Mesenchymal stem cell (in vitro differentiated cells and primary cell): ENCODE results near the gene MEPCE.

ENCODE experiments used
- DNase-seq: peaks from one replicate; pipeline ENCODE4 v3.0.0-alpha.2; 2013
- H2AFZ ChIP-seq: one replicate; pipeline ENCODE4 v1.6.1; 2013; ENCODE audit warnings: low read depth, mild to moderate bottlenecking, control low read depth, inconsistent platforms, low read length, moderate library complexity
- H2AK5ac ChIP-seq: 2 replicates; pipeline ENCODE4 v1.6.1; 2013; ENCODE audit warnings: low read length, moderate library complexity, mild to moderate bottlenecking, inconsistent platforms; ENCODE audit not compliant: severe bottlenecking
- H2BK120ac ChIP-seq: one replicate; pipeline ENCODE4 v1.6.1; 2013; ENCODE audit warnings: low read depth, mild to moderate bottlenecking, inconsistent platforms, low read length, moderate library complexity
- H2BK12ac ChIP-seq, 2 experiments: one replicate each; pipeline ENCODE4 v1.6.1; 2013; ENCODE audit warnings: inconsistent platforms in 2 of 2, low read length in 2 of 2, mild to moderate bottlenecking in 2 of 2, moderate library complexity in 2 of 2, control low read depth in 1 of 2
- H2BK15ac ChIP-seq: one replicate; pipeline ENCODE4 v1.6.1; 2013; ENCODE audit warnings: mild to moderate bottlenecking, low read depth, inconsistent platforms; ENCODE audit not compliant: poor library complexity, severe bottlenecking
- H2BK5ac ChIP-seq: 2 replicates; pipeline ENCODE4 v1.6.1; 2013; ENCODE audit warnings: low read depth, mild to moderate bottlenecking, low read length, control low read depth, inconsistent platforms; ENCODE audit not compliant: poor library complexity, severe bottlenecking
- H3K14ac ChIP-seq, 2 experiments: one replicate each; pipeline ENCODE4 v1.6.1; 2013; ENCODE audit warnings: inconsistent platforms in 2 of 2, low read length in 2 of 2, control low read depth in 1 of 2, mild to moderate bottlenecking in 1 of 2, moderate library complexity in 1 of 2
- H3K18ac ChIP-seq, 2 experiments: one replicate each; pipeline ENCODE4 v1.6.1; 2013; ENCODE audit warnings: inconsistent platforms in 2 of 2, low read length in 2 of 2, control low read depth in 1 of 2, low read depth in 1 of 2, mild to moderate bottlenecking in 1 of 2
- H3K23ac ChIP-seq, 2 experiments: one replicate each; pipeline ENCODE4 v1.6.1; 2013; ENCODE audit warnings: inconsistent platforms in 2 of 2, low read length in 2 of 2, mild to moderate bottlenecking in 2 of 2, moderate library complexity in 2 of 2, control low read depth in 1 of 2
- H3K27ac ChIP-seq: 2 replicates; pipeline ENCODE4 v1.5.1; 2013; ENCODE audit warnings: mild to moderate bottlenecking, moderate library complexity, low read length, control low read depth, inconsistent platforms; ENCODE audit not compliant: poor library complexity, severe bottlenecking
- H3K27me3 ChIP-seq, 2 experiments: 2 replicates each; pipeline versions ENCODE4 v1.6.1 to v1.7.0; 2013; ENCODE audit warnings: low read length in 2 of 2, mild to moderate bottlenecking in 2 of 2, moderate library complexity in 2 of 2, control low read depth in 1 of 2, inconsistent platforms in 1 of 2; ENCODE audit not compliant: control insufficient read depth in 1 of 2, insufficient read depth in 1 of 2
- H3K36me3 ChIP-seq, 2 experiments: 2 replicates each; pipeline versions ENCODE4 v1.6.1 to v1.7.0; 2013; ENCODE audit warnings: low read length in 2 of 2, control low read depth in 1 of 2, inconsistent platforms in 1 of 2, low read depth in 1 of 2, mild to moderate bottlenecking in 1 of 2; ENCODE audit not compliant: insufficient read depth in 2 of 2, control insufficient read depth in 1 of 2
- H3K4ac ChIP-seq, 2 experiments: one replicate each; pipeline ENCODE4 v1.6.1; 2013; ENCODE audit warnings: inconsistent platforms in 2 of 2, low read length in 2 of 2, mild to moderate bottlenecking in 2 of 2, moderate library complexity in 2 of 2, control low read depth in 1 of 2, low read depth in 1 of 2
- H3K4me1 ChIP-seq: 2 replicates; pipeline ENCODE4 v1.6.1; 2013; ENCODE audit warnings: low read depth, low read length, control low read depth; ENCODE audit not compliant: control insufficient read depth, insufficient read depth
- H3K4me2 ChIP-seq: 2 replicates; pipeline ENCODE4 v1.6.1; 2013; ENCODE audit warnings: low read length, mild to moderate bottlenecking, inconsistent platforms; ENCODE audit not compliant: poor library complexity, severe bottlenecking
- H3K4me3 ChIP-seq, 2 experiments: 2 replicates each; pipeline versions ENCODE4 v1.5.1 to v1.7.0; 2013; ENCODE audit warnings: low read length in 2 of 2, mild to moderate bottlenecking in 2 of 2, control low read depth in 1 of 2, low read depth in 1 of 2; ENCODE audit not compliant: insufficient read depth in 1 of 2
- H3K79me1 ChIP-seq: replicated peaks from 2 replicates; pipeline ENCODE4 v1.6.1; 2013; ENCODE audit warnings: mild to moderate bottlenecking, control low read depth, low read length, inconsistent platforms; ENCODE audit not compliant: poor library complexity, severe bottlenecking
- H3K9ac ChIP-seq: 2 replicates; pipeline ENCODE4 v1.7.0; 2013; ENCODE audit warnings: mild to moderate bottlenecking, low read length, moderate library complexity
- H3K9me3 ChIP-seq: 2 replicates; pipeline ENCODE4 v1.7.0; 2013; ENCODE audit warnings: mild to moderate bottlenecking, low read length; ENCODE audit not compliant: control insufficient read depth
- H4K8ac ChIP-seq: one replicate; pipeline ENCODE4 v1.6.1; 2013; ENCODE audit warnings: inconsistent platforms, mild to moderate bottlenecking, low read length, moderate library complexity
- H4K91ac ChIP-seq: one replicate; pipeline ENCODE4 v1.6.1; 2013; ENCODE audit warnings: mild to moderate bottlenecking, low read length, inconsistent platforms
- WGBS: methylation state at CpG from one replicate; pipeline ENCODE4 v1.1.7; 2013; ENCODE audit warnings: mixed read lengths; 5-methylcytosine and 5-hydroxymethylcytosine counted together

MEPCE gene

DNA sequence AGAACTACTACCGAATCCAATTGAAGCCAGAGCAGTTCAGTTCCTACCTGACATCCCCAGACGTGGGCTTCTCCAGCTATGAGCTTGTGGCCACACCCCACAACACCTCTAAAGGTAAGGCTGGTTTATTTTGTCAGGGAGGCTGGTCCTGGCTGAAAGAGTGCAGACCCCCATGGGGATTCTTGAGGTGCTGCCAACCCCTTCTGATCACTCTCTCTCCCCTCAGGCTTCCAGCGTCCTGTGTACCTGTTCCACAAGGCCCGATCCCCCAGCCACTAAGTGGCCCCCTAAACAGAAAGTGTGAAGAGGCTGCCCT is 3.6 kb downstream of the MEPCE start:
- H2BK5ac ChIP-seq = no peak overlapping the region
- no peak overlapping the region for H2AFZ ChIP-seq
- no peak overlapping the region for H3K18ac ChIP-seq
- peaks cover 6% of the 10 kb centered on the region for H3K79me1 ChIP-seq
- no peak overlapping the region for H3K27ac ChIP-seq
- H2BK15ac ChIP-seq = no peak overlapping the region
- H2BK120ac ChIP-seq = no peak overlapping the region
- H3K4me3 ChIP-seq = no peak overlapping the region
- H3K9ac ChIP-seq = peak overlapping the region; percentile 99
- no peaks in the 10 kb centered on the region for H3K9me3 ChIP-seq
- no peak overlapping the region for H4K91ac ChIP-seq
- H2AK5ac ChIP-seq = no peak overlapping the region
- H3K23ac ChIP-seq = no peak overlapping the region
- no peak overlapping the region for H3K4ac ChIP-seq
- peaks cover 29% of the 10 kb centered on the region for H3K4me1 ChIP-seq
- H3K27me3 ChIP-seq = no peaks in the 10 kb centered on the region
- no peak overlapping the region for H3K4me2 ChIP-seq
- H3K14ac ChIP-seq = no peak overlapping the region
- peaks cover 40 to 45% of the 10 kb centered on the region in 2 experiments for H3K36me3 ChIP-seq
- no peak for DNase-seq
- WGBS = 85% methylated on average over 4 of the region's 4 CpGs
- H4K8ac ChIP-seq = no peak overlapping the region
- no peak overlapping the region for H2BK12ac ChIP-seq

DNA sequence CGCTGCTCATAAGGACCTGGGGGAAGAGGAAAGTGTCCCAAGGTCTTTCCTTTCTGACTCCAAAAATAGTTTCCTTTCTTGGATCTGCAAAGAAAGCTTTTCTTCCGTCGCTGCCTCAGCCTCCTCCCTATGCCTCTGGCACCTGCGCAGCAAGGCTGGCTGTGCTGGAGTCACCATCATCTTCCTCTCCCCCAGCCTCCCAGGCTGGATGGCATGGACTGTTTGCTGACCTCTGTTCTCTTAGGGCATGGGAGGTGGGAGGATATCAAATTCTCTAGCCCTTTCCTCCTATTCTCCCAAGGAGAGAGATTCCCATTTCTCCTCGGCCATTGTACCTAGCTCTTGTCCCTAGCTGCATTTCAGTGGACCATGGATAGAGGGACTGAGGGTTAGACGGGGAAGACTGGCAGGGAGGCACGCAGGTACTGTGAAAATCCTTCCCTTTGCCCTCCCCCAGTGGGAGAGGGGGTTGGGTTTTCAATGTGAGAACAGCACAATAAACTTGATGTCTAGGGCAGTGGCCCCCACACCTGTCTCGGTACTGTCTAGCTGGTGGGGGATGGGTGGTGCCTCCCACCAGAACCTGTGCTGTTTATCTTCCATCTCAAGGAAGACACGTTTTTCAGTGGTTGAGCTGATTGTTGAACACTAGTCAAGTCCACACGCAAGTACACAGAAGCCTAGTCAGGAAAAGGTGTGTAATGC is 4.1 kb downstream of the MEPCE start:
- H2BK12ac ChIP-seq = no peak overlapping the region
- no peak for DNase-seq

DNA sequence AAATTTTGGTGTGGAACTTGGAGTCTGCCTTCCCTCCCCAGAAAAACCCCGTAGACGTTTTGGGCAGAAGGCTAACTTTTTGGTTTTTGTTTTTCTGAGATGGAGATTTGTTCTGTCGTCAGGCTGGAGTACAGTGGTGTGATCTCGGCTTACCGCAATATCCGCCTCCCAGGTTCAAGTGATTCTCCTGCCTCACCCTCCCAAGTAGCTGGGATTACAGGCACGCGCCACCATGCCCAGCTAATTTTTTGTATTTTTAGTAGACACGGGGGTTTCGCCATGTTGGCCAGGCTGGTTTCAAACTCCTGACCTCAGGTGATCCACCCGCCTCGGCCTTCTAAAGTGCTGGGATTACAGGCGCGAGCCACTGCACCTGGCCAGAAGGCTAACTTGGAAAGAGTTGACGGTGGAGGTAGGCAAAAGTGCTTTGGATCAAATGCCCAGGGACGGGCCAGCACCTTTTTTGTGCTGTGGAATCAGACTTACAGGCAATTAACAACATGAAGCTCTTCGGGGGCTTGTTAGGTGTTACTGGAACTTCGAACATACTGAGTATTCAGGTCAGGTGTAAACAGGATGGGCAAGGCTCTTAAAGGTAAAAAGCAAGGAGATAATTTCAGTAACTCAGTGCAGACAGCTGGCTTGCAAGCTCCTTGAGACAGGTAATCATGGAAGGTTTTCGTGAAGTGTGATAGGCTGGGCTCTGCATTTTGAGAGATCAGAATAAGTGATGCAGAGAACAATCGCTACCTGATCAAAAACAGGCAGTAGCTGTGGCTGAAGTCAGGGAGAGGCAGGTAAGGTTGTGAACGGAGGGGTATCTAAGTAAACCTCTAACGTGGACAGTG is 4.9 kb downstream of the MEPCE start:
- Histone ChIP-seq H3K4ac (no peak overlapping the region), H3K27me3 (no peaks in the 10 kb centered on the region)

More for the DNA sequence above, 4.1 kb downstream of the MEPCE start:
- H3K27ac ChIP-seq = no peak overlapping the region
- no peak overlapping the region for H3K4me3 ChIP-seq
- H2BK5ac ChIP-seq = no peak overlapping the region
- H3K27me3 ChIP-seq = no peaks in the 10 kb centered on the region
- H2BK120ac ChIP-seq = no peak overlapping the region
- H3K79me1 ChIP-seq = peaks cover 6% of the 10 kb centered on the region
- no peak overlapping the region for H3K18ac ChIP-seq
- no peak overlapping the region for H3K23ac ChIP-seq
- no peak overlapping the region for H3K4ac ChIP-seq
- no peak overlapping the region for H3K4me2 ChIP-seq
- no peak overlapping the region for H3K14ac ChIP-seq
- H3K9ac ChIP-seq = peak overlapping the region; percentile 99
- H3K4me1 ChIP-seq = peaks cover 29% of the 10 kb centered on the region
- no peak overlapping the region for H2AK5ac ChIP-seq
- H2BK15ac ChIP-seq = no peak overlapping the region
- 88% methylated on average over 9 of the region's 10 CpGs for whole genome bisulfite sequencing
- H4K8ac ChIP-seq = peak overlapping the region; percentile 19
- H3K36me3 ChIP-seq = peaks cover 40 to 45% of the 10 kb centered on the region in 2 experiments
- no peak overlapping the region for H4K91ac ChIP-seq
- no peaks in the 10 kb centered on the region for H3K9me3 ChIP-seq
- H2AFZ ChIP-seq = no peak overlapping the region

More for the DNA sequence above, 4.9 kb downstream of the MEPCE start:
- H4K8ac ChIP-seq = no peak overlapping the region
- H3K23ac ChIP-seq = no peak overlapping the region
- peak overlapping the region in 1 of 2 experiments; percentile 89 for H3K4me3 ChIP-seq
- no peak overlapping the region for H3K18ac ChIP-seq
- H3K4me2 ChIP-seq = peak overlapping the region; percentile 92
- no peak overlapping the region for H2BK12ac ChIP-seq
- H3K36me3 ChIP-seq = peaks cover 40 to 46% of the 10 kb centered on the region in 2 experiments
- no peak overlapping the region for H2AFZ ChIP-seq
- H2BK120ac ChIP-seq = no peak overlapping the region
- H3K79me1 ChIP-seq = peaks cover 6% of the 10 kb centered on the region
- H3K4me1 ChIP-seq = peaks cover 29% of the 10 kb centered on the region
- H3K14ac ChIP-seq = no peak overlapping the region
- 91% methylated on average over 22 of the region's 22 CpGs for WGBS
- H4K91ac ChIP-seq = no peak overlapping the region
- H2AK5ac ChIP-seq = no peak overlapping the region
- no peak for DNase-seq
- H3K27ac ChIP-seq = no peak overlapping the region
- H2BK15ac ChIP-seq = no peak overlapping the region
- peak overlapping the region; percentile 90 for H3K9ac ChIP-seq
- no peaks in the 10 kb centered on the region for H3K9me3 ChIP-seq
- no peak overlapping the region for H2BK5ac ChIP-seq
